Transverse colon (tissue), 4 donors: ENCODE results near the gene SEPTIN5. TPM values are rescaled to one million over a fixed set of nuclear protein-coding genes. Genes with fewer than 3 reads are reported as not detected.

Experiments
- DNase-seq: peaks from one replicate; pipeline ENCODE4 v3.0.0-alpha.2; 2019
- H3K27ac ChIP-seq, 4 donors: fragments of 200-600 bp; sonication (generic); 2 replicates each; pipeline ENCODE4 v1.5.1; 2016 to 2018; ENCODE audit warnings: inconsistent platforms in 4 of 4
- H3K27me3 ChIP-seq: fragments of 200-600 bp; sonication (generic); 2 replicates; pipeline ENCODE4 v1.5.1; 2017; ENCODE audit warnings: inconsistent platforms
- H3K36me3 ChIP-seq, 4 donors: fragments of 200-600 bp; sonication (generic); 2 replicates each; pipeline ENCODE4 v1.5.1; 2017 to 2019; ENCODE audit warnings: inconsistent platforms in 4 of 4
- H3K4me1 ChIP-seq, 4 donors: fragments of 200-600 bp; sonication (generic); 2 replicates each; pipeline ENCODE4 v1.5.1; 2017 to 2020; ENCODE audit warnings: inconsistent platforms in 4 of 4
- H3K4me3 ChIP-seq, 4 donors: fragments of 200-600 bp; sonication (generic); 1 replicate in 1 of 4; 2 replicates in 3 of 4; pipeline versions ENCODE4 v1.5.1 to v1.6.1; 2017 to 2019; ENCODE audit warnings: inconsistent platforms in 4 of 4
- H3K9me3 ChIP-seq, 2 donors: fragments of 200-600 bp; sonication (generic); 2 replicates each; pipeline ENCODE4 v1.5.1; 2017 to 2019; ENCODE audit warnings: inconsistent platforms in 2 of 2
- CTCF ChIP-seq, 5 experiments: fragments of 200-600 bp in 3 of 5; fragments of 450-650 bp in 2 of 5; sonication (generic) in 3 of 5; IDR thresholded peaks; 1 replicate in 2 of 5; 2 replicates in 3 of 5; pipeline ENCODE4 v1.5.1; 2016 to 2017; ENCODE audit warnings: antibody characterized with exemption in 5 of 5, inconsistent platforms in 3 of 5, mild to moderate bottlenecking in 2 of 5, moderate library complexity in 1 of 5
- EP300 ChIP-seq: sonication (generic); formaldehyde crosslinking; IDR thresholded peaks from one replicate; pipeline ENCODE4 v1.6.1; 2017; ENCODE audit warnings: antibody characterized with exemption, low read depth
- POLR2A ChIP-seq: fragments of 450-650 bp; IDR thresholded peaks from one replicate; pipeline ENCODE4 v1.6.1; 2016; ENCODE audit warnings: antibody characterized with exemption, mild to moderate bottlenecking, moderate library complexity
- POLR2AphosphoS5 ChIP-seq, 3 donors: sonication (generic); formaldehyde crosslinking; IDR thresholded peaks; one replicate each; pipeline ENCODE4 v1.6.1; 2016; ENCODE audit warnings: antibody characterized with exemption in 3 of 3
- WGBS, 2 donors: methylation state at CpG; one replicate each; pipeline ENCODE4 v1.1.5; 2018; ENCODE audit warnings: low coverage in 1 of 2; 5-methylcytosine and 5-hydroxymethylcytosine counted together
- in situ Hi-C, 4 donors: fragments of 200-750 bp; cut with MboI; loops; one replicate each; pipeline versions ENCODE4 v1.15.0 to v1.15.1; 2017; ENCODE audit warnings: low sequenced_read_pairs in 3 of 4, low pct_ligation_motif_present in 1 of 4, low pct_unique_long_range_greater_than_20kb in 1 of 4
- intact Hi-C: fragments of 100-400 bp; cut with DNase I; formaldehyde crosslinking; loops from one replicate; pipeline ENCODE4 v1.15.1; 2023; ENCODE audit warnings: low total_unique reads
- total RNA-seq, 4 donors: library from RNA; depleted of rRNA; stranded (reverse); fragments of >200 nt; gene quantifications; one replicate each; pipeline ENCODE4 v1.1.0, GENCODE V29; 2016

Gene SEPTIN5
- total RNA-seq, 4 donors from 2014 or later: 2.5 to 709 (median 5.4) TPM

- H3K36me3 ChIP-seq: no peaks in the 10 kb centered on the region
- intact Hi-C loops (no loop called here), in situ Hi-C loops (no loop called here)
- DNase-seq: no peak
- TF ChIP-seq POLR2A (no peak), POLR2AphosphoS5 (IDR thresholded peaks at IDR 0.05) (no peak), CTCF (IDR thresholded peaks at IDR 0.05) (no peak), EP300 (no peak)
- peaks cover 9 to 40% (median 17%) of the 10 kb centered on the region in 4 donors for H3K4me1 ChIP-seq
- no peak overlapping the region for H3K27ac ChIP-seq
- H3K9me3 ChIP-seq: no peaks in the 10 kb centered on the region
- WGBS, 2 donors: 74 to 80% methylated on average over 1 to 20 of the region's 43 CpGs
- H3K4me3 ChIP-seq: no peak overlapping the region
- peaks cover 94% of the 10 kb centered on the region for H3K27me3 ChIP-seq
Measured at GRCh38 chr22:19757985-19758895, 43.9 kb downstream of the SEPTIN5 start.

- no peak overlapping the region for H3K27ac ChIP-seq
- peaks cover 94% of the 10 kb centered on the region for H3K27me3 ChIP-seq
- H3K36me3 ChIP-seq: no peaks in the 10 kb centered on the region
- no peaks in the 10 kb centered on the region for H3K9me3 ChIP-seq
- DNase-seq: no peak
- intact Hi-C loops (no loop called here), in situ Hi-C loops (no loop called here)
- peaks cover 9 to 40% (median 17%) of the 10 kb centered on the region in 4 donors for H3K4me1 ChIP-seq
- H3K4me3 ChIP-seq: no peak overlapping the region
- WGBS, 2 donors: 14% methylated on average over 11 of the region's 21 CpGs; no CpG with 5 or more reads in 1 of the 2 donors
- TF ChIP-seq EP300 (no peak), CTCF (IDR thresholded peaks at IDR 0.05) (no peak), POLR2A (no peak), POLR2AphosphoS5 (IDR thresholded peaks at IDR 0.05) (no peak)
Measured at GRCh38 chr22:19758896-19759426, 44.7 kb downstream of the SEPTIN5 start.

- Histone ChIP-seq H3K27ac (no peak overlapping the region), H3K9me3 (no peaks in the 10 kb centered on the region), H3K4me1 (peaks cover 9 to 40% (median 17%) of the 10 kb centered on the region in 4 donors), H3K4me3 (no peak overlapping the region), H3K27me3 (peaks cover 94% of the 10 kb centered on the region), H3K36me3 (no peaks in the 10 kb centered on the region)
- in situ Hi-C loops (no loop called here), intact Hi-C loops (no loop called here)
- 8 to 21% methylated on average over 4 to 40 of the region's 43 CpGs for WGBS, 2 donors
- TF ChIP-seq POLR2AphosphoS5 (IDR thresholded peaks at IDR 0.05) (no peak), POLR2A (no peak), CTCF (IDR thresholded peaks at IDR 0.05) (no peak), EP300 (no peak)
- no peak for DNase-seq
Measured at GRCh38 chr22:19759427-19760057, 45.2 kb downstream of the SEPTIN5 start.
